Rectal smooth muscle tissue (tissue), 1 donor: ENCODE measurements around the gene HCRTR1.

Source experiments
- H3K27ac ChIP-seq: one replicate; pipeline ENCODE4 v1.7.0; 2013; ENCODE audit warnings: low read depth, low read length, inconsistent platforms
- H3K27me3 ChIP-seq: one replicate; pipeline ENCODE4 v1.7.0; 2013; ENCODE audit warnings: low read length; ENCODE audit not compliant: control insufficient read depth, insufficient read depth
- H3K36me3 ChIP-seq: one replicate; pipeline ENCODE4 v1.7.0; 2013; ENCODE audit warnings: low read length; ENCODE audit not compliant: control insufficient read depth, insufficient read depth
- H3K4me1 ChIP-seq: one replicate; pipeline ENCODE4 v1.7.0; 2013; ENCODE audit warnings: low read length; ENCODE audit not compliant: control insufficient read depth, insufficient read depth
- H3K4me3 ChIP-seq: one replicate; pipeline ENCODE4 v1.7.0; 2013; ENCODE audit warnings: low read length
- H3K9ac ChIP-seq: one replicate; pipeline ENCODE4 v1.7.0; 2013; ENCODE audit warnings: low read length

Gene HCRTR1

DNA sequence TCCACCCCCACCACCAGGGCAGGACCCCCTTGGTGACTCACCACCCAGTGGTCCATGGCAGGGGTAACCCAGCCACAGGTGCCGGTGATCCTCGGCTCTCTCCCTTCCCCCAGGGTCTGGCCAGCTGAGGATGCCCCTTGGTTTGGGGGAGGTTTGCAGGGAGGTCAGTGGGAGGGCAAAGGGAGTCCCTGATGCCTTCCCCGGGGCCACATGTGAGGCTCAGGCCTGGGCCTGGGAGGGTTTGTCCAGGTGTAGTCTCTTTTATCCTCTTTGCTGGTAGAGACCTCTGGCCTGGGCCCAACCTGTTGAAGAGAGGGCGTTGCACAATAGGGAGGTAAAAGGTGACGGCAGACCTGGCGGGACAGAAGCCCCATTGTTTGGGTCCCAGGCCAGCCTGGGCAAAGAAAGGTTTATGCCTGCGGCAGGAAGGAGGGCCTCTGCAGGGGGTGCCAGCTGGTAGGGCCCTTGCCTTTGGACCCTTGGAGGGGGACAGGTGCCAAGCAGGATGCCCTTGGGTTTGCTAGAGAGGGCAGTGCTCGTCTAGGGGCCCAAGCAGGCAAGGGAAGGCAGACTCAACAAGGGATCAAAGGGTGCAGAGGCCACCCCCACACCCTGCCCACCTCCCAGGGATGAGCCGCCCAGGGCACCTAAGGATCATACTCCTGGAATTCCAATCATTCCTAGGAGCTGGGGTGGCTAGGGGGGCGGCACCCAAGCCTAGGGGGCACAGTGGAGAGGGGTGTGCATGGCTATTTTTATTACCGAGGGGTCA lies 41.9 kb upstream of the HCRTR1 start:
- Histone ChIP-seq H3K27ac (peak overlapping the region; percentile 89), H3K4me3 (peak overlapping the region; percentile 97), H3K4me1 (peaks cover 19% of the 10 kb centered on the region), H3K27me3 (no peaks in the 10 kb centered on the region), H3K36me3 (no peaks in the 10 kb centered on the region), H3K9ac (peak overlapping the region; percentile 51)

DNA sequence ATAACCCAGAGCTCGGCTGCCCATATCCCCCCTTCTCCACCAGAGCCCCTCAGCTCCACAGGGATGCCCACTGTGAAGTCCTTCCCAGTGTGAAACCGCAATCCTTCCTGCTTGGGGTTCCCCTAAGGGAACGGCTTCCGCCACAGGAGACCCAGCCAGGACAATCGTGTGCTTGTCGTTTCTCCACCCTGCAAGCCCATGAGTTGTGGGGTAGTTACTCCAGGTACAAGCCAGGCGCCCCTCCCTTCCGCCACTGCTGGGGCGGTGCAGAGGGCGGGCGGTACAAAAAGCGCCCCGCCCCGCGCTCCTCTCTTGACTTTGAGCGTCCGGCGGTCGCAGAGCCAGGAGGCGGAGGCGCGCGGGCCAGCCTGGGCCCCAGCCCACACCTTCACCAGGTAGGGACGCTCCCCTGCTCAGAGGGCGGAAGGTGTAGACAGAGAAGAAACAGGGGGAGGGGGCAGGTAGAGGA lies 41.3 kb upstream of the HCRTR1 start, which contains the start of gene TINAGL1:
TSS of gene TINAGL1 (plus strand) at position 315 of the 469 bp plus-strand sequence. CDS start 634 bp downstream, outside the sequence.
- Histone ChIP-seq H3K27ac (peak within 1 kb of the TSS; percentile 89), H3K27me3 (no peaks in the 10 kb centered on the region), H3K9ac (peak within 1 kb of the TSS; percentile 63), H3K4me3 (peak within 1 kb of the TSS; percentile 97), H3K4me1 (peaks cover 25% of the 10 kb centered on the region), H3K36me3 (no peaks in the 10 kb centered on the region)

GRCh38 chr1:31576743-31577455 lies 40.6 kb upstream of the HCRTR1 start:
- peak overlapping the region; percentile 97 for H3K4me3 ChIP-seq
- H3K4me1 ChIP-seq: peaks cover 29% of the 10 kb centered on the region
- peak overlapping the region; percentile 63 for H3K9ac ChIP-seq
- H3K27ac ChIP-seq: peak overlapping the region; percentile 89
- H3K36me3 ChIP-seq: no peaks in the 10 kb centered on the region
- H3K27me3 ChIP-seq: no peaks in the 10 kb centered on the region

DNA sequence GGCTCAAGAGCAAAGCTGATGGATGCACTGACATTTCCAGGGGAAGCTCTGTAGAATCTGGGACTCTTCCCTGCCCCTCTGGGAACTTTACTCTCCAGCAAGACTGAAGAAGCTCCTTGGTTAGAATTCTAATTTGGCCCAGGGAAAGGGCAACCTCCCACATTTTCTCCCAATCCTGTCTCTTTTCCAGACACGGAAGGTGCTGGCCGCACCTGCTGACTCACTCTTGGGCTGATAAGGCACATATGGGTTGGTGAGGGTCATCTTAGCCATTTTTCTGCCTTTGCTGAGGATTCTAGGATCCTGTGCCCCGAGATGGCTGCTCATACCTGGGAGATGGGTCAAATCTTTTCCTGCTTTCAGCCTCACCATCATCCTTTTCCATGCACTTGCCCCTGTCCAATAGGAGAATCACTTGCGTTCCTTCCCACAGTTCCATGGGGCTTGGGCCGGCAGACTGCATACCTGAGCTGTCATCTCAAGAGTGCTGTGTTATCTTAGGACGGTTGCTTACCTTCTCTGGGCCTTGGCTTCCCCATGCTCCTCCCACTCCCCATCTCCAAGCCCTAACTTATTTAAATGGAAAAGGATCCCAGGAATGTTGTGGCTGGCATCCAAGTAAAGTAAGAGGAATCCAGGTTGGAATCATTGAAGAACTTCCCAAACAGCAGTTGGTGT lies 39.8 kb upstream of the HCRTR1 start:
- Histone ChIP-seq H3K4me1 (peaks cover 34% of the 10 kb centered on the region), H3K27ac (peak overlapping the region; percentile 89)

DNA sequence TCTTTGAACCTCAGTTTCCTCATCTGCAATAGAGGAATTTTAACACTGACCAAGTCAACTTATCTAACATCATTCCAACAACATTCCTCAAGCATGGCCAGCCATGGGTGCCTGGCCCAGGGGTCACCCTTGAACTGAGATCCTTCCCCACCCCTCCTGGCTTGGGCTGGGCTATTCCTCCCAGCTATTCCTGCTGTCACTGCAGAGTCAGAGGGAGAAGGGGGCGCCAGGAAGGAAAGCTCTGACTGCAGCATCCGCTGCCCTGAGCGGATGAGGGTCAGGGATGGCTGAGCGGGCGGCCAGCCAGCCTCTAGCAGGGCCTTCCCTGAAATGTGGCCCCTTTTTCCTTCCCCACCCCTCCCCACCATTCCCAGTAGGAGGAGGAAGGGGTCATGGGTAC lies 38.1 kb upstream of the HCRTR1 start:
- H3K4me3 ChIP-seq: peak overlapping the region; percentile 50

More for the DNA sequence above, 39.8 kb upstream of the HCRTR1 start:
- peak overlapping the region; percentile 63 for H3K9ac ChIP-seq
- H3K27me3 ChIP-seq: no peaks in the 10 kb centered on the region
- H3K36me3 ChIP-seq: no peaks in the 10 kb centered on the region
- H3K4me3 ChIP-seq: peak overlapping the region; percentile 97

DNA sequence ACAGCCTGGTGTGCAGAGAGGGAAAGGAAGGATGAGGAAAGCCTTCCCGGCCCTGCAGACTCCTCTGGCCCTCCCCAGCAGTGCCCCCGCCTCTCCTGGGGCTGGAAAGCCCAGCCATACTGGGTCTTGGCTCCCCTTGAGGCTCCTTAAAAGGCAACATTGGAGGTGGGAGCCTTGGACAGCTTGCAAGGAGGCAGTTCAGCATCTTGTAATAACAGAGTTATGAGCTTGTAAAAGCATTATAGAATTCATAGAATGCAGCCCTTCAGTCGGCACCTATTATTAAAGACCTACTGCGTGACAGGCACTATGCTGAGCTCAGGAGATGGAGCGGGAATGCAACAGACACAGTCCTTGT lies 37.0 kb upstream of the HCRTR1 start:
- H3K4me1 ChIP-seq: peaks cover 55% of the 10 kb centered on the region

More for the DNA sequence above, 38.1 kb upstream of the HCRTR1 start:
- peaks cover 7% of the 10 kb centered on the region for H3K36me3 ChIP-seq
- H3K27ac ChIP-seq: peak overlapping the region; percentile 97
- H3K27me3 ChIP-seq: no peaks in the 10 kb centered on the region
- peak overlapping the region; percentile 39 for H3K9ac ChIP-seq
- H3K4me1 ChIP-seq: peaks cover 47% of the 10 kb centered on the region

GRCh38 chr1:31580891-31581603 lies 36.4 kb upstream of the HCRTR1 start:
- Histone ChIP-seq H3K27ac (peak overlapping the region; percentile 97), H3K4me3 (peak overlapping the region; percentile 34), H3K4me1 (peaks cover 55% of the 10 kb centered on the region), H3K27me3 (no peaks in the 10 kb centered on the region), H3K9ac (peak overlapping the region; percentile 47), H3K36me3 (peaks cover 7% of the 10 kb centered on the region)

More for the DNA sequence above, 37.0 kb upstream of the HCRTR1 start:
- Histone ChIP-seq H3K9ac (no peak overlapping the region), H3K4me3 (peak overlapping the region; percentile 50), H3K27me3 (no peaks in the 10 kb centered on the region), H3K36me3 (peaks cover 7% of the 10 kb centered on the region), H3K27ac (peak overlapping the region; percentile 97)

DNA sequence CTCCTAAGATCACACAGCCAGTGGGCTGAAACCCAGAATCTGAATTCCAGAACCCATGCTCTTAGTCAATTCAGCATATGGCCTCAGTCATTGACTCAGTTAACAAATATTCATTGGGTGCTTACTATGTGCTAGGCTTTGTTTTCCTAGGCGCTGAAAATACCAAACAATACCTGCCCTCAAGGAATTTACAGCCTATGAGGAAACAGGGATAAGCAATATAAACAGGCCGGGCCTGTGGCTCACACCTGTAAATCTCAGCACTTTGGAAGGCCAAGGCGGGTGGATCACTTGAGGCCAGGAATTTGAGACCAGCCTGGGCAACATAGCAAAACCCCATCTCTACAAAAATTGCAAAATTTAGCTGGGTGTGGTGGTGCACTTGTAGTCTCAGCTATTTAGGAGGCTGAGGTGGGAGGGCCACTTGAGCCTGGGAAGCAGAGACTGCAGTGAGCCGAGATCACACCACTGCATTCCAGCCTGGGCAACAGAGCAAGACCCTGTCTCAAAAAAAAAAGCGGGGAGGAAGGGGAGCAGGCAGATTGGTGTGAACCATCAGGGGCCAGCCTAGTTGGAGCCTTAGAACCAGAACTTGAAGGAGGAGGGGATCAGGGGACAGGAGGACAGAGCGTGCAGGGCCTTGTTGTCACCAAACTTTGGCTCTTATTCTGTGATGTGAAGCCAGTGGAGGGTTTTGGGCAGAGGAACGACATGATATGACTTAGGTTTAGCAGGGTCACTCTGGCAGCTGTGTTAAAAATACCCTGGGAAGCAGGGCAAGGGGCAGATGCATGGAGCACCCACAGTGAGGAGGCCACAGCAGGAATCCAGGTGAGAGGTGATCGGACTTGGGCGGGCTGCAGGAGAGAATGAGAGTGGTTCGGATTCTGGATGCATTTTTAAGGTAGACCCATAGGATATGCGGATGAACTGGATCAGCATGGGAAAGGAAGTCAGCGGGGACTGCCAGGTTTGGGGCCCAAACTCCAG lies 35.4 kb upstream of the HCRTR1 start:
- H3K27ac ChIP-seq: peak overlapping the region; percentile 97
- H3K4me1 ChIP-seq: peaks cover 54% of the 10 kb centered on the region
- H3K9ac ChIP-seq: no peak overlapping the region
- peaks cover 7% of the 10 kb centered on the region for H3K36me3 ChIP-seq
- no peak overlapping the region for H3K4me3 ChIP-seq
- no peaks in the 10 kb centered on the region for H3K27me3 ChIP-seq

DNA sequence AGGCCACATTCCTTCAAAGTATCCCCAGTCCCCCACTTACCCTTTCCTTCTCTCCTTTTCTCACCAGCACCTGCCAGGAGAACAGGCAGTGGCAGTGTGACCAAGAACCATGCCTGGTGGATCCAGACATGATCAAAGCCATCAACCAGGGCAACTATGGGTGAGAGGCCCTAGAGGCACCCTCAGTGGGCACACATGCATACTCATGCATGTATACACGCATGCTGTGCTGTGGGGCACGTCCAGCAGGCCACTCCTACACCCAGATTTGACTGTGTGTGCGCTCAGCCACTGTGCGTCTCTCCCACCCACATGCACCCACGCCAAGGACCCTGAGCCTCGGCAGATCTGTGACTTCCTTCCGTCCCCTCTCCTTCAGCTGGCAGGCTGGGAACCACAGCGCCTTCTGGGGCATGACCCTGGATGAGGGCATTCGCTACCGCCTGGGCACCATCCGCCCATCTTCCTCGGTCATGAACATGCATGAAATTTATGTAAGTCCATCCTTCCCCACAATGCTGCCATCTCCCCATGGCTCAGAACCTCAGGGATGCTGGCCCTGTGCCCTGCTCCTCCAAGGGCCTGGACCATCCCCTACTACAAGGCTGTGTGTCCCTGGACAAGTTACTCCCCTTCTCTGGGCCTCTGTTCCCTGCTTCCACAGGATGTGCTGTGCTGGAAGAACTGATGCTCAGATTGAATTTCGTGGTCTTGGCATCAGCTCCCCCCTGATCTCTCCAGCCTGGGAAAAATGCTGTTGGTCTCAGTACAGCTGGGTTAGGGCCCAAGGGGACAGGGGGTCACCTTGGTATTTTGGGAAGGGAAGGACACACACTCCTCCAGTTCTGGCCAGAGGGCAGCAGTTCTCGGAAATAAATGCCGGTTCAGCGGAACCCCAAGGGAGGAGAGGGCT lies 34.2 kb upstream of the HCRTR1 start:
- H3K27ac ChIP-seq: peak overlapping the region; percentile 97
- H3K4me1 ChIP-seq: peaks cover 62% of the 10 kb centered on the region
- H3K9ac ChIP-seq: no peak overlapping the region
- peaks cover 7% of the 10 kb centered on the region for H3K36me3 ChIP-seq
- H3K27me3 ChIP-seq: no peaks in the 10 kb centered on the region
- no peak overlapping the region for H3K4me3 ChIP-seq

GRCh38 chr1:31583995-31584868 lies 33.3 kb upstream of the HCRTR1 start:
- H3K27me3 ChIP-seq: no peaks in the 10 kb centered on the region
- H3K27ac ChIP-seq: peak overlapping the region; percentile 97
- peaks cover 61% of the 10 kb centered on the region for H3K4me1 ChIP-seq
- H3K36me3 ChIP-seq: peaks cover 7% of the 10 kb centered on the region
- H3K4me3 ChIP-seq: no peak overlapping the region
- no peak overlapping the region for H3K9ac ChIP-seq
